Fibroblast of villous mesenchyme (primary cell): ENCODE results near the gene LTB. TPM values are rescaled to one million over a fixed set of nuclear protein-coding genes. Genes with fewer than 3 reads are reported as not detected.
A peak's percentile ranks its signal among the peaks of the same experiment; 100 is the strongest.
"Not testable (repeated sequence)": the region's sequence is repeated elsewhere in the genome, so short reads cannot be mapped to it uniquely, and the experiment has no call there.

Experiments used
- DNase-seq: peaks from one replicate; pipeline ENCODE4 v3.0.0-alpha.2; 2010; ENCODE audit warnings: low read depth
- H3K4me3 ChIP-seq: 2 replicates; pipeline ENCODE4 v1.5.1; 2011; ENCODE audit warnings: low read depth, mild to moderate bottlenecking, low read length
- CTCF ChIP-seq: IDR thresholded peaks from 2 replicates; pipeline ENCODE4 v1.5.1; 2012; ENCODE audit warnings: low read depth, mild to moderate bottlenecking, low read length; ENCODE audit not compliant: insufficient read depth
- total RNA-seq: library from RNA; depleted of rRNA; stranded (reverse); fragments of >200 nt; gene quantifications from 2 replicates; pipeline ENCODE4 v1.2.3, GENCODE V29; 2012

The LTB gene
- total RNA-seq, 1 donor = not detected

- no peak for TF ChIP-seq CTCF
- H3K4me3 ChIP-seq = no peak overlapping the region
- DNase-seq = no peak
These were observed 27.5 kb upstream of the LTB start for GRCh38 chr6:31609519-31610406.

GRCh38 chr6:31607317-31607716 lies 25.1 kb upstream of the LTB start:
- no peak for TF ChIP-seq CTCF
- no peak for DNase-seq
- no peak overlapping the region for H3K4me3 ChIP-seq

DNA sequence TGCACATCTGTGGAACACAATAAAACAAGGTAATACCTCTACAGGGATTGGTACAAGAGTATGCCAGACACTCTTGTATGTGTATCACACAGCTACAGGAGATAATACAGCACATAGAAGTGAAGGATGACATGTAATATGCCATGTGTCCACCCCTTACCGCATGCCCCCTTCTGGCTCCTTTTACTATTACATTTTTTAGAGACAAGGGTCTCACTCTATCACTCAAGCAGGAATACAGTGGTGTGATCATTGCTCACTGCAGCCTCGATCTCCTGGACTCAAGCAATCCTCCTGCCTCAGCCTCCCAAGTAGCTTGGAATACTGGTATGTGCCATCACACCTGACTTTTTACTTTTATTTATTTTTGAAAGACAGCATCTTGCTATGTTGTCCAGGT lies 14.8 kb upstream of the LTB start:
- no peak overlapping the region for H3K4me3 ChIP-seq
- DNase-seq = peak; percentile 41
- peak; percentile 46 for TF ChIP-seq CTCF

- no peak for TF ChIP-seq CTCF
- DNase-seq = no peak
- no peak overlapping the region for H3K4me3 ChIP-seq
These were observed 10.2 kb upstream of the LTB start for GRCh38 chr6:31592396-31592771.

DNA sequence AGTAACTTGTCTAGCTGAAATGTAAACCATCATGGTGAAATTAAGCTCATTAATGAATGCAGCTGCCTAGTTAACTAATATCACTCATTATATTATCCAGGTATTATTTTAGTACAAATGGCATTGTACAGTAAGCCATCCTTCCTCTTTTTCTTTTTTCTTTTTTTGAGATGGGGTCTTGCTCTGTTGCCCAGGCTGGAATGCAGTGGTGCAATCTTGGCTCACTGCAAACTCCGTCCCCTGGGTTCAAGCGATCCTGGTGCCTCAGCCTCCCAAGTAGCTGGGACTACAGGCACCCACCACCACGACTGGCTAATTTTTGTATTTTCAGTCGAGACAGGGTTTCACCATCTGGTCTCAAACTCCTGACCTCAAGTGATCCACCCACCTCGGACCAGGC lies 8.5 kb upstream of the LTB start:
- not testable (repeated sequence) for H3K4me3 ChIP-seq, DNase-seq

DNA sequence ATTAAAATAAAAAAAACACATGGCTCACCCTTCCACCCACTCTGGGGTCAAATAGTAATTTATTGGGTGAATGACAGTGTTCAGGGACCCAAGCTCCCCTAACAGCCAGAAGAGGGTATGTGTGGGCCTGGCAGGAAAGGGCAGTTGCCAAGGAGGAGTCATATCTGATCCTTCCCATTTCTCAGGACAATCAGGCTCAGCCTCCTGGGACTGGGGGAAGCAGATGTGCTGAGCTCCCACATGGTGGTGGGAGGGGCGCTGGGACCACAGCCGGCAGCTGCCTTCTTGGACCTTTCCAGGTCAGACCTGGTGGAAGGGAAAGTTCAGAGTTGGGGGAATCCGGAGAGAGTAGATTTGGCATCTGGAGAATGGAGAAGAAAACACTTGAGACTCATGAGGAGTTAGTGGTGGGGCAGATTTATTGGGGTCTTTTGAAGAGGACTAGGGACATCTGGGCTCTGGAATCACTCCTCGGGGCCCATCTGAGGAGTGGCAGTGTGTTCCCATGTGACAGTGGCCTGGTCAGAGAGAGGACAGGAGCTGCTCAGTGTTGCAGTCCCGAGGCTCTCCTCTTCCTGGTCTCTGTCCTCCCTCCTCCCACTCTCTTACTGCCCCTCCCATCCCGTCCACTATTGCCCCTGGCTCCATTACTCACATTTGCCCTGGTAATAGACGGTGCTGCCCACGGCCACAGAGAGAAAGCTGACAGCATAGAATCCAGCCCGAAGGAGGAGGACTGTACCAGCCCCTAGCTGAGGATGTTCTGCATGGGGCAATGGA lies 6.8 kb upstream of the LTB start:
- DNase-seq = no peak
- TF ChIP-seq CTCF = no peak
- H3K4me3 ChIP-seq = no peak overlapping the region
